NCI-H1048 (cell line): ENCODE measurements around the gene CHRM1.
"Not testable (repeated sequence)": the region's sequence is repeated elsewhere in the genome, so short reads cannot be mapped to it uniquely, and the experiment has no call there.

ENCODE experiments used
- DNase-seq: peaks from one replicate; lab custom pipeline; 2025; lab: John Stamatoyannopoulos, UW

Gene CHRM1

GRCh38 chr11:62921201-62921572 lies at the start of gene CHRM1:
TSS of gene CHRM1 (minus strand) at chr11:62921363. CDS start at chr11:62911100, 10,263 bp downstream.
- no peak for DNase-seq

- DNase-seq = no peak
Observed at GRCh38 chr11:62965574-62965973, 44.4 kb upstream of the CHRM1 start.

- DNase-seq = no peak
Observed at GRCh38 chr11:62962391-62962790, 41.2 kb upstream of the CHRM1 start.

- no peak for DNase-seq
Observed at GRCh38 chr11:62961017-62961570, 39.9 kb upstream of the CHRM1 start.

- no peak for DNase-seq
Observed at GRCh38 chr11:62959422-62959980, 38.3 kb upstream of the CHRM1 start.

- no peak for DNase-seq
Observed at GRCh38 chr11:62958547-62959421, 37.6 kb upstream of the CHRM1 start.

GRCh38 chr11:62957147-62957546 lies 36.0 kb upstream of the CHRM1 start:
- DNase-seq = no peak

GRCh38 chr11:62954478-62954877 lies 33.3 kb upstream of the CHRM1 start:
- no peak for DNase-seq

- DNase-seq = no peak
Observed at GRCh38 chr11:62953811-62954210, 32.6 kb upstream of the CHRM1 start.

GRCh38 chr11:62948765-62949320 lies 27.7 kb upstream of the CHRM1 start:
- DNase-seq = no peak

- DNase-seq = not testable (repeated sequence)
Observed at GRCh38 chr11:62945538-62945937, 24.4 kb upstream of the CHRM1 start.

GRCh38 chr11:62937528-62937927 lies 16.4 kb upstream of the CHRM1 start:
- not testable (repeated sequence) for DNase-seq

- DNase-seq = no peak
Observed at GRCh38 chr11:62934496-62934785, 13.3 kb upstream of the CHRM1 start.

GRCh38 chr11:62933750-62934495 lies 12.8 kb upstream of the CHRM1 start:
- DNase-seq = no peak

GRCh38 chr11:62933285-62933684 lies 12.1 kb upstream of the CHRM1 start:
- DNase-seq = no peak

- no peak for DNase-seq
Observed at GRCh38 chr11:62931499-62932278, 10.5 kb upstream of the CHRM1 start.

- no peak for DNase-seq
Observed at GRCh38 chr11:62930666-62931065, 9.5 kb upstream of the CHRM1 start.

GRCh38 chr11:62930157-62930556 lies 9.0 kb upstream of the CHRM1 start:
- DNase-seq = no peak

- no peak for DNase-seq
Observed at GRCh38 chr11:62928011-62928410, 6.8 kb upstream of the CHRM1 start.

- DNase-seq = no peak
Observed at GRCh38 chr11:62926680-62927455, 5.7 kb upstream of the CHRM1 start.
